ENCODE results near the gene DGUOK.

- TF ChIP-seq, protein P1, sequence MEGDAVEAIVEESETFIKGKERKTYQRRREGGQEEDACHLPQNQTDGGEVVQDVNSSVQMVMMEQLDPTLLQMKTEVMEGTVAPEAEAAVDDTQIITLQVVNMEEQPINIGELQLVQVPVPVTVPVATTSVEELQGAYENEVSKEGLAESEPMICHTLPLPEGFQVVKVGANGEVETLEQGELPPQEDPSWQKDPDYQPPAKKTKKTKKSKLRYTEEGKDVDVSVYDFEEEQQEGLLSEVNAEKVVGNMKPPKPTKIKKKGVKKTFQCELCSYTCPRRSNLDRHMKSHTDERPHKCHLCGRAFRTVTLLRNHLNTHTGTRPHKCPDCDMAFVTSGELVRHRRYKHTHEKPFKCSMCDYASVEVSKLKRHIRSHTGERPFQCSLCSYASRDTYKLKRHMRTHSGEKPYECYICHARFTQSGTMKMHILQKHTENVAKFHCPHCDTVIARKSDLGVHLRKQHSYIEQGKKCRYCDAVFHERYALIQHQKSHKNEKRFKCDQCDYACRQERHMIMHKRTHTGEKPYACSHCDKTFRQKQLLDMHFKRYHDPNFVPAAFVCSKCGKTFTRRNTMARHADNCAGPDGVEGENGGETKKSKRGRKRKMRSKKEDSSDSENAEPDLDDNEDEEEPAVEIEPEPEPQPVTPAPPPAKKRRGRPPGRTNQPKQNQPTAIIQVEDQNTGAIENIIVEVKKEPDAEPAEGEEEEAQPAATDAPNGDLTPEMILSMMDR (IDR thresholded peaks at IDR 0.05): no peak
- TF ChIP-seq POLR2AphosphoS5 (IDR thresholded peaks at IDR 0.05; ENCODE audit: insufficient read depth in 1 of 2, low read depth in 1 of 2): no peak
- TF ChIP-seq POLR2A (IDR thresholded peaks at IDR 0.05): no peak
Observed at GRCh38 chr2:73972846-73973245, 46.2 kb downstream of the DGUOK start.
